SK-N-SH treated with all-trans-retinoic acid at 6 μM for 48 hours (cell line): ENCODE measurements around the gene CTNNBL1.

ENCODE experiments used
- ATAC-seq: fragments of 200-7000 bp; cut with Tn5 transposase; 3 replicates; pipeline ENCODE4 v1.9.1; 2020; ENCODE audit warnings: mild to moderate bottlenecking, moderate library complexity
- ARNTL ChIP-seq: fragments of 450-650 bp; formaldehyde crosslinking; IDR thresholded peaks from 2 replicates; pipeline ENCODE4 v1.5.0; 2020; ENCODE audit warnings: low read depth, mild to moderate bottlenecking, moderate library complexity, borderline replicate concordance
- BACH2 ChIP-seq: fragments of 250-450 bp; sonication (Bioruptor Pico); IDR thresholded peaks from 2 replicates; pipeline ENCODE4 v1.9.0; 2021; ENCODE audit warnings: mild to moderate bottlenecking, borderline replicate concordance
- CREB5 ChIP-seq: fragments of 250-450 bp; sonication (Bioruptor Pico); IDR thresholded peaks from 2 replicates; pipeline ENCODE4 v1.5.1; 2020; ENCODE audit warnings: low read depth, mild to moderate bottlenecking, moderate library complexity
- CSDC2 ChIP-seq: fragments of 250-450 bp; sonication (Bioruptor Pico); IDR thresholded peaks from 2 replicates; pipeline ENCODE4 v1.5.0; 2020; ENCODE audit warnings: mild to moderate bottlenecking, moderate library complexity
- CSRNP3 ChIP-seq: fragments of 250-450 bp; sonication (Bioruptor Pico); IDR thresholded peaks from 2 replicates; pipeline ENCODE4 v1.5.1; 2021; ENCODE audit warnings: mild to moderate bottlenecking, moderate library complexity
- ESRRG ChIP-seq: fragments of 250-450 bp; sonication (Bioruptor Pico); IDR thresholded peaks from 2 replicates; pipeline ENCODE4 v1.6.1; 2021; ENCODE audit warnings: mild to moderate bottlenecking
- GLIS3 ChIP-seq: fragments of 250-450 bp; sonication (Bioruptor Pico); IDR thresholded peaks from 2 replicates; pipeline ENCODE4 v1.5.0; 2020; ENCODE audit warnings: mild to moderate bottlenecking, moderate library complexity
- ISL1 ChIP-seq: fragments of 250-450 bp; sonication (Bioruptor Pico); IDR thresholded peaks from 2 replicates; pipeline ENCODE4 v2.1.2; 2022; ENCODE audit warnings: mild to moderate bottlenecking, moderate library complexity
- OSR1 ChIP-seq: fragments of 250-450 bp; sonication (Bioruptor Pico); IDR thresholded peaks from 2 replicates; pipeline ENCODE4 v1.8.0; 2022; ENCODE audit warnings: moderate library complexity, mild to moderate bottlenecking, inconsistent platforms
- PATZ1 ChIP-seq: fragments of 250-450 bp; sonication (Bioruptor Pico); IDR thresholded peaks from 2 replicates; pipeline ENCODE4 v1.8.0; 2020; ENCODE audit warnings: mild to moderate bottlenecking, moderate library complexity, borderline replicate concordance
- POU6F1 ChIP-seq: fragments of 250-450 bp; sonication (Bioruptor Pico); IDR thresholded peaks from 2 replicates; pipeline ENCODE4 v1.8.0; 2021; ENCODE audit warnings: low read depth, mild to moderate bottlenecking, moderate library complexity, borderline replicate concordance
- PPARA ChIP-seq: fragments of 250-450 bp; sonication (Bioruptor Pico); IDR thresholded peaks from 2 replicates; pipeline ENCODE4 v1.5.0; 2020; ENCODE audit warnings: mild to moderate bottlenecking, borderline replicate concordance
- RARB ChIP-seq: fragments of 250-450 bp; sonication (Bioruptor Pico); IDR thresholded peaks from 2 replicates; pipeline ENCODE4 v1.8.0; 2021; ENCODE audit warnings: mild to moderate bottlenecking, moderate library complexity
- SNAI2 ChIP-seq: fragments of 250-450 bp; sonication (Bioruptor Pico); IDR thresholded peaks from 2 replicates; pipeline ENCODE4 v1.5.0; 2020; ENCODE audit warnings: mild to moderate bottlenecking, moderate library complexity
- TCF4 ChIP-seq: fragments of 250-450 bp; sonication (Bioruptor Pico); IDR thresholded peaks from 2 replicates; pipeline ENCODE4 v1.8.0; 2021; ENCODE audit warnings: mild to moderate bottlenecking, moderate library complexity, borderline replicate concordance
- TOX ChIP-seq: fragments of 250-450 bp; sonication (Bioruptor Pico); IDR thresholded peaks from 2 replicates; pipeline ENCODE4 v1.8.0; 2021; ENCODE audit warnings: mild to moderate bottlenecking, moderate library complexity, borderline replicate concordance
- TSHZ2 ChIP-seq: fragments of 250-450 bp; sonication (Bioruptor Pico); IDR thresholded peaks from 2 replicates; pipeline ENCODE4 v1.5.0; 2020; ENCODE audit warnings: mild to moderate bottlenecking, moderate library complexity
- ZC3H10 ChIP-seq: fragments of 250-450 bp; sonication (Bioruptor Pico); IDR thresholded peaks from 2 replicates; pipeline ENCODE4 v1.5.1; 2021; ENCODE audit warnings: mild to moderate bottlenecking, moderate library complexity
- ZFP3 ChIP-seq: fragments of 250-450 bp; sonication (Bioruptor Pico); IDR thresholded peaks from 2 replicates; pipeline ENCODE4 v1.5.0; 2020; ENCODE audit warnings: mild to moderate bottlenecking, moderate library complexity
- ZFP30 ChIP-seq: fragments of 450-650 bp; formaldehyde crosslinking; IDR thresholded peaks from 2 replicates; pipeline ENCODE4 v1.5.0; 2022; ENCODE audit warnings: mild to moderate bottlenecking, moderate library complexity
- ZNF565 ChIP-seq: fragments of 450-650 bp; formaldehyde crosslinking; conservative IDR thresholded peaks from 2 replicates; pipeline ENCODE4 v1.5.0; 2020; ENCODE audit warnings: low read depth, mild to moderate bottlenecking, moderate library complexity
- ZNF70 ChIP-seq: fragments of 450-650 bp; formaldehyde crosslinking; IDR thresholded peaks from 2 replicates; pipeline ENCODE4 v1.5.0; 2020; ENCODE audit warnings: mild to moderate bottlenecking, moderate library complexity
- ZNF8 ChIP-seq: fragments of 450-650 bp; formaldehyde crosslinking; IDR thresholded peaks from 2 replicates; pipeline ENCODE4 v1.5.0; 2020; ENCODE audit warnings: mild to moderate bottlenecking, moderate library complexity

The CTNNBL1 gene

GRCh38 chr20:37687478-37687805, 6.4 kb upstream of the CTNNBL1 start:
- TF ChIP-seq TCF4 (CRISPR knock-in tag) (no peak), RARB (no peak), OSR1 (no peak), ZFP30 (CRISPR knock-in tag) (no peak), ZC3H10 (no peak), TOX (CRISPR knock-in tag) (no peak), PPARA (no peak), ARNTL (CRISPR knock-in tag) (no peak), TSHZ2 (CRISPR knock-in tag) (no peak), CSRNP3 (CRISPR knock-in tag) (no peak), CSDC2 (CRISPR knock-in tag) (no peak), ZNF565 (CRISPR knock-in tag) (no peak), CREB5 (CRISPR knock-in tag) (no peak), ZNF8 (no peak), ZNF70 (CRISPR knock-in tag) (no peak), ESRRG (CRISPR knock-in tag) (no peak), ZFP3 (no peak), BACH2 (CRISPR knock-in tag) (no peak), PATZ1 (CRISPR knock-in tag) (no peak)
- no peak for ATAC-seq

GRCh38 chr20:37688093-37688492, 5.7 kb upstream of the CTNNBL1 start:
- ATAC-seq, result no peak
- TF ChIP-seq BACH2 (CRISPR knock-in tag), result no peak
- TF ChIP-seq SNAI2 (CRISPR knock-in tag), result no peak
- no peak for TF ChIP-seq TOX (CRISPR knock-in tag)
- TF ChIP-seq RARB, result no peak
- no peak for TF ChIP-seq OSR1
- TF ChIP-seq GLIS3, result no peak
- no peak for TF ChIP-seq CREB5 (CRISPR knock-in tag)

- ATAC-seq, result no peak
- TF ChIP-seq ZC3H10 (no peak), ISL1 (CRISPR knock-in tag) (no peak), TCF4 (CRISPR knock-in tag) (no peak), RARB (no peak), ZNF8 (no peak), ZNF70 (CRISPR knock-in tag) (no peak), POU6F1 (CRISPR knock-in tag) (no peak), GLIS3 (no peak), TSHZ2 (CRISPR knock-in tag) (no peak), ZNF565 (CRISPR knock-in tag) (no peak), CREB5 (CRISPR knock-in tag) (no peak), ESRRG (CRISPR knock-in tag) (no peak)
Observed at GRCh38 chr20:37690626-37691369, 3.0 kb upstream of the CTNNBL1 start.
